T-helper 1 cell treated with Interleukin-12 subunit alpha and Interleukin-12 subunit beta and Interleukin-4 antibody, amounts not matched to agents 30 ng/mL and 1 ng/mL, for 36 hours (primary cell): ENCODE data around the gene ACOT9. TPM values are rescaled to one million over a fixed set of nuclear protein-coding genes. Genes with fewer than 3 reads are reported as not detected.

Experiments used
- total RNA-seq: library from RNA; stranded (reverse); gene quantifications from 2 replicates; pipeline ENCODE4 v1.2.3, GENCODE V29; 2022

Gene ACOT9
- total RNA-seq, 1 donor from 2014 or later = 43.4 TPM

Other genes starting within 250 kb of the ACOT9 start
- gene PRDX4, start 75.8 kb downstream of the ACOT9 start, total RNA-seq = 32.1 and 35.3 TPM in 2 replicates
- gene SAT1, start 39.9 kb upstream of the ACOT9 start, total RNA-seq = 83.4 and 88.6 TPM in 2 replicates
- 19.2 and 19.8 TPM in 2 replicates for gene APOO, start 164.7 kb upstream of the ACOT9 start, total RNA-seq
- not detected in 2 replicates for gene CXorf58, start 164.7 kb upstream of the ACOT9 start, total RNA-seq